GM18870 (cell line): Measurements from ENCODE around the gene PFDN4.

Experiments
- ATAC-seq: cut with Tn5 transposase; IDR thresholded peaks from one replicate; pipeline ENCODE4 v1.9.1; 2021; ENCODE audit warnings: moderate library complexity; ENCODE audit not compliant: unreplicated experiment

The PFDN4 gene

DNA sequence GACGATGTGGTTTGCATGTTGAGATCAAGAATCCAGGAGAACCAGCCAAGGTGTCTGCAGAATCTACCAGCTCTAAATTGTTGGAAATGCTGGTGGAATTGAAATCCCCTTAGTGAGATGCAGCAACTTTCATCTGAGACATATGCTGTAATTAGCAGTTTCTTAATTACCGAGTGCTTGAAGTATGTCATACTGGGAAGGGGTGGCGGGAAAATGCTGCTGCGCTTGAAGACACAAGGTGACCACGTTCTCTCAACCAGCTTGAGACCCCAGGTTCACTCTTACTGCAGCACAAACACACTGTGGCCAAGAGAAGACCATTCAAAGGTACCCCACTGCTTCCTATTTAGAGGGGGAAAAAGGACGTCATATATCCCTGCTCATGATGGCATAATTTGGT is 59.0 kb downstream of the PFDN4 start:
- ATAC-seq: no peak

DNA sequence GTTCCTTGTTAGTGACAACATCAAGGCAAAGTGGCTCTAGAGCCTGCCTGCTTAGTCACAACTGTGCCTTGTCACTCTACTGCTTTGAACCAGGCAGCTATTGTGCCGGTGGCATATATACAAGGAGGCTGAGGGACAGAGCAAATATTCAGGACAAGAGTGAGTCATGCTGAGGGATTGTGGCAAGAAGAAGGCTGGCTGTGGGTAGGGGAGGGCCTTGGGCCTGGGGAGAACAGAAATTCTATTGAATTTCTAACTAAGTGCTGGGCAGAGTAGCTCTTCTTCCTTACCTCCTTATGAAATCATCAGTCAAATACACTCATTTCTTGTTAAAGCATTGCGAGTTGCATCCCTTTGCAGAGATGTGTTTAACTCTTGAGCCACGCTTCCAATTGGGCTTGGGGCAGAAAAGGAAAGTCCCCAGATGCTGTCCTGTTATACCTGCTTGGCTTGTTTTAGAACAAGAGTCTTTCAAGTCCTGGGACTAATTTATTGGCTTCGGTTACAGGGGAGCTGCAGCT is 59.7 kb downstream of the PFDN4 start:
- no peak for ATAC-seq

DNA sequence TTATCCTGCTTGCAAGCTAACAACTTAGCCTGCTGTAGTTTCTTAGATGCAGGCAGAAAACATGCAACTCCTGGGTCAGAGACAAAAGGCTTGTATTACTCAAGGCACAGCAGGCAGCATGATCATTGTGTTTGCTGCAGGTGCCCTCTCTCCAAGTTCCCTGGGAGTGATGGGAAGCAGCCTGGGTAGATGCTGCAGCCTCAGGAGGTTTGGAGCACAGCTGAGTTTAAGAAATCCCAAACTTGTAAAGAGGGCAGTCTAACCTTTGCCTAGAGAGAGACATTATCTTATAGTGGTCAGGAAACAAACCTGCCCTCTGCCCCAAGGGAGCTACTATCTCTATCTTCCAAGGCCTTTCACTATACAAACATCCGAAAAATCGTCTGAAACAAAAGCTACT is 61.1 kb downstream of the PFDN4 start:
- no peak for ATAC-seq
